Astrocyte (in vitro differentiated cells and primary cell): ENCODE data around the gene MRPL22. TPM values are rescaled to one million over a fixed set of nuclear protein-coding genes. Genes with fewer than 3 reads are reported as not detected.

Experiments used
- DNase-seq: peaks from one replicate; pipeline ENCODE4 v3.0.0-alpha.2; 2010; ENCODE audit warnings: low read depth
- FAIRE-seq: peaks from 2 replicates; lab custom pipeline; 2011; peaks lifted over from hg19 to GRCh38; lab: Jason Lieb, UNC
- H2AFZ ChIP-seq: 2 replicates; pipeline ENCODE4 v1.6.0; 2012; ENCODE audit warnings: low read depth, low read length, inconsistent platforms
- H3K27ac ChIP-seq: 2 replicates; pipeline ENCODE4 v1.5.1; 2011; ENCODE audit warnings: low read depth, low read length, inconsistent platforms
- H3K27me3 ChIP-seq: 2 replicates; pipeline ENCODE4 v1.6.0; 2011; ENCODE audit warnings: low read length, inconsistent platforms; ENCODE audit not compliant: insufficient read depth
- H3K36me3 ChIP-seq: 2 replicates; pipeline ENCODE4 v1.5.1; 2011; ENCODE audit warnings: low read length, inconsistent platforms; ENCODE audit not compliant: insufficient read depth
- H3K4me1 ChIP-seq: 2 replicates; pipeline ENCODE4 v1.5.1; 2011; ENCODE audit warnings: low read length, inconsistent platforms; ENCODE audit not compliant: insufficient read depth
- H3K4me2 ChIP-seq: 2 replicates; pipeline ENCODE4 v1.6.0; 2012; ENCODE audit warnings: low read length, inconsistent platforms
- H3K4me3 ChIP-seq: 2 replicates; pipeline ENCODE4 v1.5.1; 2011; ENCODE audit warnings: low read depth, mild to moderate bottlenecking, low read length, inconsistent platforms; ENCODE audit not compliant: insufficient read depth
- H3K79me2 ChIP-seq: 2 replicates; pipeline ENCODE4 v1.6.0; 2012; ENCODE audit warnings: mild to moderate bottlenecking, low read length, inconsistent platforms; ENCODE audit not compliant: insufficient read depth
- H3K9ac ChIP-seq: 2 replicates; pipeline ENCODE4 v1.6.0; 2012; ENCODE audit warnings: mild to moderate bottlenecking, low read length, inconsistent platforms
- H3K9me3 ChIP-seq: 2 replicates; pipeline ENCODE4 v1.5.1; 2012; ENCODE audit warnings: low read depth, mild to moderate bottlenecking, low read length, inconsistent platforms; ENCODE audit not compliant: insufficient read depth
- H4K20me1 ChIP-seq: 2 replicates; pipeline ENCODE4 v1.6.0; 2012; ENCODE audit warnings: low read length, inconsistent platforms; ENCODE audit not compliant: insufficient read depth
- H3K27ac Mint-ChIP-seq: one replicate; pipeline ENCODE4 v1.8.0; 2021; ENCODE audit warnings: mild to moderate bottlenecking, mixed read lengths; ENCODE audit not compliant: unreplicated experiment
- H3K27me3 Mint-ChIP-seq: one replicate; pipeline ENCODE4 v1.8.0; 2021; ENCODE audit warnings: low read depth, mixed read lengths; ENCODE audit not compliant: unreplicated experiment
- H3K36me3 Mint-ChIP-seq: one replicate; pipeline ENCODE4 v1.8.0; 2021; ENCODE audit warnings: low read depth, mixed read lengths; ENCODE audit not compliant: unreplicated experiment
- H3K4me1 Mint-ChIP-seq: one replicate; pipeline ENCODE4 v1.8.0; 2021; ENCODE audit warnings: low read depth, mixed read lengths; ENCODE audit not compliant: unreplicated experiment
- H3K4me3 Mint-ChIP-seq: one replicate; pipeline ENCODE4 v1.8.0; 2021; ENCODE audit warnings: mild to moderate bottlenecking, moderate library complexity, mixed read lengths; ENCODE audit not compliant: unreplicated experiment
- H3K9me3 Mint-ChIP-seq: one replicate; pipeline ENCODE4 v1.8.0; 2021; ENCODE audit warnings: mild to moderate bottlenecking, mixed read lengths; ENCODE audit not compliant: unreplicated experiment
- EZH2 ChIP-seq: IDR thresholded peaks from 2 replicates; pipeline ENCODE4 v1.6.1; 2012; ENCODE audit warnings: mild to moderate bottlenecking, low read length, inconsistent platforms; ENCODE audit not compliant: insufficient read depth
- total RNA-seq: library from RNA; stranded (reverse); gene quantifications from 2 replicates; pipeline ENCODE4 v1.2.1, GENCODE V29; 2021
- TF ChIP-seq, protein P1 (sequence below): IDR thresholded peaks from 2 replicates; pipeline ENCODE4 v1.5.1; 2011; ENCODE audit warnings: low read depth, mild to moderate bottlenecking, inconsistent platforms, low read length, moderate library complexity; ENCODE audit not compliant: insufficient read depth

The MRPL22 gene
- total RNA-seq, 1 donor from 2014 or later = 49.1 TPM

DNA sequence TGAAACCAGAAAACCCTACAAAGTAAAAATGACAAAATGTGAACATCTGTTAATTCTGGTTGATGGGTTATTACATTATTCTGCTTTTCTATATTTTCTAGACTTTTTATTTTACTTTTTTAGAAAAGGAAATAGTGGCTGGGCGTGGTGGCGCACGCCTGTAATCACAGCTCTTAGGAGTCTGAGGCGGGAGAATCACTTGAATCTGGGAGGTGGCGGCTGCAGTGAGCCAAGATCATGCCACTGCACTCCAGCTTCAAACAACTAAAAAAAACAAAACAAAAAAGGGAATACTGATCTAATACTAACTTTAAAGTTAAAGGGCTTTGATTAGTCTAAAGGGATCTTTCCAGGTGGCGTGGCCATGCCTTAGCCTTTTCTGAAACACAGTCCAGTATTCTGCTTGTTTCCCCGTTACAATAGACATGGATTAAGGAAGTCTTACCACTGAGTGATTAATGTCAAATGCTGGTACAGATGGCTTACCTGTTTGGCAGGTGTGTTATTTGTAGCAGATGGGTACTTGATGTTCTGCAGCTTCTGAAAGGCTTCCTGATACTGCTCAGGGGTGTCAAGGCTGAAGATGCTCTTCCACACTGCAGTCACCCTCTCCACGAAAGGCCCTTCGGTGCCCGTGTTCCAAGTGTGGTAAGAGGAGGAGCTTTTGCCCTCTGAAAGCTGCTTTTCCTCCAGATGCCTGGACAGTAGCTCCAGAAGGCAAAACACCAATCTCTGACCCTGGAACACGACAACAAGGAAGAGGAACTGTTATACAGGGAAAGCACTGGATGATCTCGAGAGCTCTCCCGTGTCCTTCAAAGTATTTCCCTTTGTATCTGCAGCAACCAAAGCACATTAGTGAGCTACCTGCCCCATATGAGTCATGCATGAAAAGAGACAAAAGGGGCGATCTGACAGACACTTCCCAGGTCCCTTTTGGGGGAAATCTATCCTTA is 45.0 kb upstream of the MRPL22 start:
- H3K4me3 ChIP-seq = no peak overlapping the region
- Mint-ChIP-seq H3K27ac (no peak overlapping the region), H3K27me3 (no peaks in the 10 kb centered on the region), H3K4me3 (no peak overlapping the region), H3K9me3 (no peaks in the 10 kb centered on the region), H3K4me1 (no peaks in the 10 kb centered on the region), H3K36me3 (peaks cover 30% of the 10 kb centered on the region)
- FAIRE-seq (no peak), DNase-seq (no peak)
- H3K36me3 ChIP-seq = peaks cover 64% of the 10 kb centered on the region
- no peaks in the 10 kb centered on the region for H4K20me1 ChIP-seq
- no peak overlapping the region for H2AFZ ChIP-seq
- H3K9ac ChIP-seq = no peak overlapping the region
- H3K4me2 ChIP-seq = no peak overlapping the region
- no peaks in the 10 kb centered on the region for H3K27me3 ChIP-seq
- no peaks in the 10 kb centered on the region for H3K9me3 ChIP-seq
- no peak overlapping the region for H3K27ac ChIP-seq
- H3K4me1 ChIP-seq = no peaks in the 10 kb centered on the region
- TF ChIP-seq, protein P1, sequence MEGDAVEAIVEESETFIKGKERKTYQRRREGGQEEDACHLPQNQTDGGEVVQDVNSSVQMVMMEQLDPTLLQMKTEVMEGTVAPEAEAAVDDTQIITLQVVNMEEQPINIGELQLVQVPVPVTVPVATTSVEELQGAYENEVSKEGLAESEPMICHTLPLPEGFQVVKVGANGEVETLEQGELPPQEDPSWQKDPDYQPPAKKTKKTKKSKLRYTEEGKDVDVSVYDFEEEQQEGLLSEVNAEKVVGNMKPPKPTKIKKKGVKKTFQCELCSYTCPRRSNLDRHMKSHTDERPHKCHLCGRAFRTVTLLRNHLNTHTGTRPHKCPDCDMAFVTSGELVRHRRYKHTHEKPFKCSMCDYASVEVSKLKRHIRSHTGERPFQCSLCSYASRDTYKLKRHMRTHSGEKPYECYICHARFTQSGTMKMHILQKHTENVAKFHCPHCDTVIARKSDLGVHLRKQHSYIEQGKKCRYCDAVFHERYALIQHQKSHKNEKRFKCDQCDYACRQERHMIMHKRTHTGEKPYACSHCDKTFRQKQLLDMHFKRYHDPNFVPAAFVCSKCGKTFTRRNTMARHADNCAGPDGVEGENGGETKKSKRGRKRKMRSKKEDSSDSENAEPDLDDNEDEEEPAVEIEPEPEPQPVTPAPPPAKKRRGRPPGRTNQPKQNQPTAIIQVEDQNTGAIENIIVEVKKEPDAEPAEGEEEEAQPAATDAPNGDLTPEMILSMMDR = no peak
- no peak for TF ChIP-seq EZH2
- no peaks in the 10 kb centered on the region for H3K79me2 ChIP-seq

DNA sequence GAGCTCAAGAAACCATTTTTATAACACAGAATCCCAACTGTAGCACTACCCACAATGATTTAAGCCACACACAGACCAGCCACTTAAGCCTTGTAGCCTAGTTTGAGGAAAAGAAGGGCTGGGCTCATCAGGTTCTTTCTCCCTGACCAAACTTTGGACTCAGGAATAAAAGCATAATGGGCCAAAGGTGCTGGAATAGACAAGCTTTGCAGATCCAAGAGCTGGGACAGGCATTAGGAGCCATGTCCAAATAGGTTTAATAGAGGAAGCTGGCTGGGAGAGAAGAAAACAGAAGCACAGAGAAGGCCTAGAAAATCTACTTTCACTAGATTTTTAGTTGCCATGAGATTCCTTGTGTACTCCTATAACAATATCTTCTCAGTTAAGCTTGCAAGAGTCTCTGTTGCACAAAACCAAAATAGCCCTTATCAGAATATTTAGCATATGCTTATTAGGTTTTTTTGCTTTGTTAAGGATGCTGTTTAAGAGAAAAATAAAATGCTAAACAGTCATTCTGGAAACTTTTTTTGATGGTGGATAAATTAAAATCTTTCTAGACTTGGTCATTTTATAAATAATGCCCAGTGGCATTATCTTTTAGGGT is 44.2 kb upstream of the MRPL22 start:
- H3K4me1 Mint-ChIP-seq = no peaks in the 10 kb centered on the region
- no peak overlapping the region for H3K27ac ChIP-seq
- no peak overlapping the region for H3K27ac Mint-ChIP-seq
- H3K36me3 ChIP-seq = peaks cover 58% of the 10 kb centered on the region
- H3K9ac ChIP-seq = no peak overlapping the region
- no peaks in the 10 kb centered on the region for H3K27me3 ChIP-seq
- H3K4me3 Mint-ChIP-seq = no peak overlapping the region
- no peaks in the 10 kb centered on the region for H3K79me2 ChIP-seq
- DNase-seq (no peak), FAIRE-seq (no peak)
- H3K4me1 ChIP-seq = no peaks in the 10 kb centered on the region
- H2AFZ ChIP-seq = no peak overlapping the region
- no peaks in the 10 kb centered on the region for H3K9me3 ChIP-seq
- H3K9me3 Mint-ChIP-seq = no peaks in the 10 kb centered on the region
- H3K27me3 Mint-ChIP-seq = no peaks in the 10 kb centered on the region
- H4K20me1 ChIP-seq = no peaks in the 10 kb centered on the region
- H3K4me2 ChIP-seq = no peak overlapping the region
- peaks cover 31% of the 10 kb centered on the region for H3K36me3 Mint-ChIP-seq
- no peak for TF ChIP-seq EZH2
- TF ChIP-seq, protein P1 = no peak
- no peak overlapping the region for H3K4me3 ChIP-seq
